ENCODE data around the gene PLA2G3. TPM values are rescaled to one million over a fixed set of nuclear protein-coding genes. Genes with fewer than 3 reads are reported as not detected.
"Not testable (repeated sequence)": the region's sequence is repeated elsewhere in the genome, so short reads cannot be mapped to it uniquely, and the experiment has no call there.

Gene PLA2G3
- total and polyA plus RNA-seq, 4 donors, result 0.85 to 17.4 (median 8.2) TPM

- WGBS, 2 donors, result 91 to 93% methylated on average over 10 of the region's 10 CpGs
Measured at GRCh38 chr22:31097941-31098631, 42.2 kb downstream of the PLA2G3 start.

GRCh38 chr22:31097539-31097938 is 42.8 kb downstream of the PLA2G3 start:
- 89 to 95% methylated on average over 5 of the region's 5 CpGs for WGBS, 2 donors
- H3K27me3 ChIP-seq (ENCODE audit: control insufficient read depth in 3 of 3, insufficient read depth in 3 of 3, low read length in 2 of 3); ATAC-seq (ENCODE audit: insufficient read depth, low FRiP score); H3K9ac ChIP-seq (ENCODE audit: insufficient read depth in 1 of 2, low read length in 2 of 2); DNase-seq; H3K4me3 ChIP-seq; H3K9me3 ChIP-seq (ENCODE audit: control insufficient read depth in 4 of 4, insufficient read depth in 3 of 4, low read length in 3 of 4); H3K4me1 ChIP-seq (ENCODE audit: control insufficient read depth in 5 of 5, insufficient read depth in 5 of 5, low read length in 5 of 5): not testable (repeated sequence)
- Histone ChIP-seq H3K36me3 (ENCODE audit: control insufficient read depth in 4 of 4, insufficient read depth in 4 of 4, low read length in 4 of 4) (peaks cover 10 to 68% (median 55%) of the 10 kb centered on the region in 4 donors), H3K27ac (ENCODE audit: low read depth in 1 of 2, low read length in 1 of 2) (peak overlapping the region in 1 of 2 donors; percentile 15)

More at GRCh38 chr22:31097941-31098631, 42.2 kb downstream of the PLA2G3 start:
- TF ChIP-seq CTCF (IDR thresholded peaks at IDR 0.05; ENCODE audit: control extremely low read depth, extremely low read depth), result no peak
- no peaks in the 10 kb centered on the region for H3K9me3 ChIP-seq (ENCODE audit: control insufficient read depth in 4 of 4, insufficient read depth in 3 of 4, low read length in 3 of 4)
- no peak overlapping the region for H3K9ac ChIP-seq (ENCODE audit: insufficient read depth in 1 of 2, low read length in 2 of 2)
- peak overlapping the region in 1 of 2 donors; percentile 15 for H3K27ac ChIP-seq (ENCODE audit: low read depth in 1 of 2, low read length in 1 of 2)
- H3K36me3 ChIP-seq (ENCODE audit: control insufficient read depth in 4 of 4, insufficient read depth in 4 of 4, low read length in 4 of 4), result peaks cover 10 to 63% (median 51%) of the 10 kb centered on the region in 4 donors
- no peak overlapping the region for H3K4me3 ChIP-seq
- no peak for ATAC-seq (ENCODE audit: insufficient read depth, low FRiP score)
- H3K27me3 ChIP-seq (ENCODE audit: control insufficient read depth in 3 of 3, insufficient read depth in 3 of 3, low read length in 2 of 3), result no peaks in the 10 kb centered on the region
- DNase-seq, result peak in 1 of 3 donors; percentile 13
- no peaks in the 10 kb centered on the region for H3K4me1 ChIP-seq (ENCODE audit: control insufficient read depth in 5 of 5, insufficient read depth in 5 of 5, low read length in 5 of 5)

GRCh38 chr22:31096657-31097279 is 43.5 kb downstream of the PLA2G3 start:
- ATAC-seq (ENCODE audit: insufficient read depth, low FRiP score), result no peak
- no peak overlapping the region for H3K4me3 ChIP-seq
- DNase-seq, result no peak
- no peak for TF ChIP-seq CTCF (IDR thresholded peaks at IDR 0.05; ENCODE audit: control extremely low read depth, extremely low read depth)
- H3K36me3 ChIP-seq (ENCODE audit: control insufficient read depth in 4 of 4, insufficient read depth in 4 of 4, low read length in 4 of 4), result peaks cover 10 to 74% (median 56%) of the 10 kb centered on the region in 4 donors
- no peaks in the 10 kb centered on the region for H3K9me3 ChIP-seq (ENCODE audit: control insufficient read depth in 4 of 4, insufficient read depth in 3 of 4, low read length in 3 of 4)
- no peak overlapping the region for H3K9ac ChIP-seq (ENCODE audit: insufficient read depth in 1 of 2, low read length in 2 of 2)
- WGBS, 2 donors, result 89 to 94% methylated on average over 21 to 27 of the region's 27 CpGs
- H3K27ac ChIP-seq (ENCODE audit: low read depth in 1 of 2, low read length in 1 of 2), result no peak overlapping the region
- no peaks in the 10 kb centered on the region for H3K27me3 ChIP-seq (ENCODE audit: control insufficient read depth in 3 of 3, insufficient read depth in 3 of 3, low read length in 2 of 3)
- no peaks in the 10 kb centered on the region for H3K4me1 ChIP-seq (ENCODE audit: control insufficient read depth in 5 of 5, insufficient read depth in 5 of 5, low read length in 5 of 5)

GRCh38 chr22:31095637-31096249 is 44.6 kb downstream of the PLA2G3 start:
- H3K27ac ChIP-seq (ENCODE audit: low read depth in 1 of 2, low read length in 1 of 2), result no peak overlapping the region
- DNase-seq, result no peak
- no peak overlapping the region for H3K4me3 ChIP-seq
- no peaks in the 10 kb centered on the region for H3K9me3 ChIP-seq (ENCODE audit: control insufficient read depth in 4 of 4, insufficient read depth in 3 of 4, low read length in 3 of 4)
- no peaks in the 10 kb centered on the region for H3K27me3 ChIP-seq (ENCODE audit: control insufficient read depth in 3 of 3, insufficient read depth in 3 of 3, low read length in 2 of 3)
- no peaks in the 10 kb centered on the region for H3K4me1 ChIP-seq (ENCODE audit: control insufficient read depth in 5 of 5, insufficient read depth in 5 of 5, low read length in 5 of 5)
- H3K9ac ChIP-seq (ENCODE audit: insufficient read depth in 1 of 2, low read length in 2 of 2), result no peak overlapping the region
- WGBS, 2 donors, result 95 to 98% methylated on average over 3 of the region's 3 CpGs
- no peak for TF ChIP-seq CTCF (IDR thresholded peaks at IDR 0.05; ENCODE audit: control extremely low read depth, extremely low read depth)
- H3K36me3 ChIP-seq (ENCODE audit: control insufficient read depth in 4 of 4, insufficient read depth in 4 of 4, low read length in 4 of 4), result peaks cover 6 to 82% (median 57%) of the 10 kb centered on the region in 4 donors
- ATAC-seq (ENCODE audit: insufficient read depth, low FRiP score), result no peak

Data from lung (tissue), 12 donors.